ENCODE results near the gene MAEA.

- TF ChIP-seq EZH2 (IDR thresholded peaks at IDR 0.05; ENCODE audit: borderline replicate concordance) (no peak), EZH2phosphoT487 (IDR thresholded peaks at IDR 0.05; ENCODE audit: low read depth, severe bottlenecking, unreplicated experiment) (no peak)
- TF ChIP-seq, protein P1, sequence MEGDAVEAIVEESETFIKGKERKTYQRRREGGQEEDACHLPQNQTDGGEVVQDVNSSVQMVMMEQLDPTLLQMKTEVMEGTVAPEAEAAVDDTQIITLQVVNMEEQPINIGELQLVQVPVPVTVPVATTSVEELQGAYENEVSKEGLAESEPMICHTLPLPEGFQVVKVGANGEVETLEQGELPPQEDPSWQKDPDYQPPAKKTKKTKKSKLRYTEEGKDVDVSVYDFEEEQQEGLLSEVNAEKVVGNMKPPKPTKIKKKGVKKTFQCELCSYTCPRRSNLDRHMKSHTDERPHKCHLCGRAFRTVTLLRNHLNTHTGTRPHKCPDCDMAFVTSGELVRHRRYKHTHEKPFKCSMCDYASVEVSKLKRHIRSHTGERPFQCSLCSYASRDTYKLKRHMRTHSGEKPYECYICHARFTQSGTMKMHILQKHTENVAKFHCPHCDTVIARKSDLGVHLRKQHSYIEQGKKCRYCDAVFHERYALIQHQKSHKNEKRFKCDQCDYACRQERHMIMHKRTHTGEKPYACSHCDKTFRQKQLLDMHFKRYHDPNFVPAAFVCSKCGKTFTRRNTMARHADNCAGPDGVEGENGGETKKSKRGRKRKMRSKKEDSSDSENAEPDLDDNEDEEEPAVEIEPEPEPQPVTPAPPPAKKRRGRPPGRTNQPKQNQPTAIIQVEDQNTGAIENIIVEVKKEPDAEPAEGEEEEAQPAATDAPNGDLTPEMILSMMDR (IDR thresholded peaks at IDR 0.05; ENCODE audit: poor library complexity) = no peak
These were observed 73.8 kb downstream of the MAEA start for GRCh38 chr4:1363513-1363912.
